HG02642 (cell line): ENCODE results near the gene KCNAB1.

Experiments
- ATAC-seq: cut with Tn5 transposase; IDR thresholded peaks from one replicate; pipeline ENCODE4 v1.9.1; 2021; ENCODE audit warnings: mild to moderate bottlenecking; ENCODE audit not compliant: unreplicated experiment, poor library complexity

KCNAB1 gene

DNA sequence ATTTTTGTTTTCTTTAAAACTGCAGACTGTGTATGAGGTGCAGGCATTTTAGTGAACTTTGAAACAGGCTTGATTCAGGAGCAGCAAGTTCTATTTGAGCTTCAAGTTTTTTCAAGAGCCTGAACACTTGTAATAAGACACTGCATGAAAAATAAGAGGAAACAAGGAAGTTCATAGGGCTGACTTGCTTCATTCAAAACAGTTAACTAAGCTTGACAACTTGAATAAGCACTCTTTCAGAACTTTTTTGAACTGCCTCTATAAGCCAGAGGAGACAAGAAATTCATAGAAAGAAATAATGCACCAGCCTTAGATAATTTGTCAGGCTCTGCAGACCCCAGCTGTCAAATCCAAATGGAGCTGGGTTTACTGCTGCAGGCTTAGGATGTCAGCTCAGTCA is 304.4 kb downstream of the KCNAB1 start:
- ATAC-seq: no peak

DNA sequence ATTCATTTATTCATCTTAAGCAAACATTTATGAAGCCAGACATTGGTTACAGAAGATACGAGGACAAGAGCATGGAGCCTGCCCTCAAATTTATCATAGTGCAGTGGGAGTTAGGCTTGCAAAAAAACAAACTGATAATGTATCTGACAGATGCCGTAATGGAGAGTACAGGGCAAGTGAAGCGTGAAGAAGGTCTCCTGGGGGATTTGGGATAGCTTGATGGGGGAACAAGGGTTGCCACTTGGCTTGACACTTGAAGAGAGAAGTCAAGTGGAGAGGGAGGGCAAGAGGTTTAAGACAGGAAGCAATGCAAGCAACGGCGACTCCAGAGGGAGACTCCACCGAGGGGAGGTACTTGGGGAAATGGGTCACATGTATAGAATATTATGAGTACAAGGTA is 305.3 kb downstream of the KCNAB1 start:
- ATAC-seq: no peak

DNA sequence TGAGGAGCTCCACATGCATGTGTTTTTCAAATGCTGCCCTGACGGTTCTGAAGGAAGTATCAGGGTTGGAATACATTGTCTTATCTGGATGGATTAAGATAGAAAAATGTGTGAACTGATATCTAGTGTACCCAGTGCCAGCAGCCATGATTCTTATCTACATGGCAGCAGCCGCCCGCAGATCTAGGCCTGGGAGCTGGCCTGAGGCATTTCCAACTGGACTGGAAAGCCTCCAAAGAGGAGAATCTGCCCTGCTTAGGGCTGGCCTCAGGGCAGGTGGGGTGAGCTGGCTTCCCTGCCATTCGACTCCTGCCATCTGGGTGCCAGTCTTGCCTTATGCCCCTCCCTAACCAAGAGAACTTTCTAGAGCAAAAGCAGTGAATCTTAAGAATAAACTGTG is 308.7 kb downstream of the KCNAB1 start:
- ATAC-seq: no peak

DNA sequence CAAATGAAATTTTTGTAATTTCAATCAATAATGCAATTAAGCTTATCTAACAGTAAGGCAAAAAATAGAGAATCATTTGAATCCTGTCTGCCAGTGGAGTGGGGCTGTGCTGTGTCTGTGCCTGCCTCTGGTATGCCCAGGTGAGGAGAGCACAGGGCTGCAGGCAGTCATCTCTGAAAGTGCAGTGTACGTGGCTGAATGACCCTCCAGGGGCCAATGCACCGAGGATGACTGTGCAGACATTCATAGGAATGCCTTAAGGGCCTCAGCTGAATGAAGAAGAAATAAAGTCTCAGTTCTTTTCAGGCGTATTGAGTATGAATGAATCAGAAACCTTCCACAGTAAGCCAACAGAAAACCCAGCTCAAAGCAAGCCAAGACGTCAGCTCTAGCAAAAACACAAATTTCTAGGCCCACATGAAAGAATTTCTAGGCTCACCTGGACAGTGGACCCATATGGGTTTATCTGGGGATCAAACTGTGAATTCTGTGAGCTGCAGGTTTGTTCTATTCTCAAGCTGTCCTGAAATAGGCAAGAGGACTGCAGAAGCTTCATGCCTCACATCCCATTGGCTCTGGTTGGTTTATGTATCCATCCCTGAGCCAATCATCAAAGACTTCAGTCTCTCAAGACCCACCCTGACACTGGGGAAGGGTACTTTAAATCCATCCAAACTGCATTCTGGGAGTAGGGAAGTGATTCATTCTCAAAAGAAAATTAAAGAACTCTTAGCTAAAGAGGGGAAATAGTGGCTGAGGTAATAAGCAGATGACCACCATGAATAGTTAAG is 311.2 kb downstream of the KCNAB1 start:
- ATAC-seq: no peak

DNA sequence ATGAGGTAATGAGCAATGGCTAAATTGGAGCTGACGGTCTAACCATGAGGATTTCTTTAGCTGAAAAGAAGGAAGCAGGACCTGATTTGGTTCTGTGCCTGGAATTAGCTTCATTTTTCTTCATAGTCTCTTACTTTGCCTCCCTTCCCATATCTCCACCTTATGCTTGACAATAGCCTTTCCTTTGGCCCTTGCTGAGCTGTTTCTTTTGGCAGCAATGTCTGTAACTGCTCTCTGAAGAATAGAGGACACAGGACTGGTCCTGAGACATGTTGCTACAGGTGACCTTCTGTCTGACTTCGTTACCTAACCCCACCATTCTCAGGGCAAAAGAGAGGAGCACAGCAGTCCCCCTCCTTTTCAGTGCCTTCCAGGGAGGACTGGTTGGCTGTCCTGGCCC is 312.2 kb downstream of the KCNAB1 start:
- ATAC-seq: no peak

DNA sequence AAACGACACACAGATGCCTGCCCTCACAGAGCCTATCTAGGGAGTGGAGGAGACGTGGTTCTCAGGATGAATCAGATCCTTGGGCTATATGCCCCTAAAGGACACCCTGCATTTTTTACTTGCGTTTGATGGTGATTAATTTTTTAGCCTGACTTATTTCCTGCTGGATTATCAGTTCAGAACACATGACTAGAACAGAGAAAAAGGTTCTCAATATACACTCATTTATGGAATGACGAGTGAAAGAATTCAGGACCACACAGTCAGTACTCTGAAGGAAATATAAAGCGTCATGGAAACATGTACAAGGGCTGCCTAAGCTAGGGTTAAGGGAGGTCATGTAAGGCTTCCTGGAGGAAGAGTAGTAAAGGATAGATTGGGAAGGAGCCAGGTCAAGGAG is 312.8 kb downstream of the KCNAB1 start:
- no peak for ATAC-seq

DNA sequence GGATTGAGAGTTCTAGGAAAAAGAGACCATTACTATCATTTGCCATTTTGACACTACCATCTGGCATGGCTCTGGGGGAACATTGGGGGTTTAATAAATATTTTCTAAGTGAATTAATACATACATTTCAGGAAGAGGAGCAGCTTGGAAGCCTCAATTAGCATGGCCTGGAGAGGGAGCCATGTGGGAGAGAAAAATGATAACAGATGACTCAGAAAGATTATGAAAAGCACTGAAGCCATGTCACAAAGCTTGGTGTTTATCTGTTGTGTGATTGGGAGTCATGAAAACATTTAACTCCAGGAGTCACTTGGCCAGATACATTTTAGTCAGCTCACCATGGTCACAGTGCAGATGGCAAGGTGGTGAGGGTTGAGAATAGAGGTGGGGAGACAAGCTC is 313.5 kb downstream of the KCNAB1 start:
- no peak for ATAC-seq

DNA sequence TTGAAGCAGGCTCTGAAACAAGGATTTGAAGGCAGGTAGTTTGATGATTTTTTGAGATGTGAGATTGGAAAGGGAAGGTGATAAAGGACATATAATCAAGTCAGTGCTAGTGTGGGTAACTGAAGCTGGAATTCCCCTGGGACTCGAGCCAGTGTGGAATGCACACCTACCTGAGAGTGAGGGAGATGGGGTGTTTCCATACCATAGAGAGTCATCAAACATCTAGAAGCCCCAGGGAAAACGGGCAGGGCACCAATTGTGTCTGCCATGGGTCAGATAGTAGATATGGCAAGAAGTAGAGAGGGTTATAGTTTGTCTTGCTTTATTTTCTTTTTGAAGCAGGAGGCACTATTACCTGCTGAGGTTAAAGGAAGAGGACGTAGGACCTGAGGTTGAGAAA is 314.5 kb downstream of the KCNAB1 start:
- no peak for ATAC-seq

DNA sequence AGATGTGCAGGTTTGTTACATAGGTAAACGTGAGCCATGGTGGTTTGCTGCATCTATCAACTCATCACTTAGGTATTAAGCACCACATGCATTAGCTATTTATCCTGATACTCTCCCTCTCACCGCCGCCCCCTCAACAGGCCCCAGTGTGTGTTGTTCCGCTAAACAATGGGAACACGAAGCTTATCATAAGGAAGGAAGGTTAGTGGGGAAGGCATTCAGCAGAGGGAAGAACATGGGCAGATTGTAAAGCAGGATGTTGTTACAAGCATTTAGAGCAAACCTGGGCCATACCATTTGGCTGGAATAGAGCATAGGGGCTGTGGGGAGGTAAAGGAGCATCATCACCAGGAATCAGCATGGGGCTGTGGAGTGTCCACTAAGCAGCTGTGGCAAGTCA is 322.7 kb downstream of the KCNAB1 start:
- ATAC-seq: no peak

DNA sequence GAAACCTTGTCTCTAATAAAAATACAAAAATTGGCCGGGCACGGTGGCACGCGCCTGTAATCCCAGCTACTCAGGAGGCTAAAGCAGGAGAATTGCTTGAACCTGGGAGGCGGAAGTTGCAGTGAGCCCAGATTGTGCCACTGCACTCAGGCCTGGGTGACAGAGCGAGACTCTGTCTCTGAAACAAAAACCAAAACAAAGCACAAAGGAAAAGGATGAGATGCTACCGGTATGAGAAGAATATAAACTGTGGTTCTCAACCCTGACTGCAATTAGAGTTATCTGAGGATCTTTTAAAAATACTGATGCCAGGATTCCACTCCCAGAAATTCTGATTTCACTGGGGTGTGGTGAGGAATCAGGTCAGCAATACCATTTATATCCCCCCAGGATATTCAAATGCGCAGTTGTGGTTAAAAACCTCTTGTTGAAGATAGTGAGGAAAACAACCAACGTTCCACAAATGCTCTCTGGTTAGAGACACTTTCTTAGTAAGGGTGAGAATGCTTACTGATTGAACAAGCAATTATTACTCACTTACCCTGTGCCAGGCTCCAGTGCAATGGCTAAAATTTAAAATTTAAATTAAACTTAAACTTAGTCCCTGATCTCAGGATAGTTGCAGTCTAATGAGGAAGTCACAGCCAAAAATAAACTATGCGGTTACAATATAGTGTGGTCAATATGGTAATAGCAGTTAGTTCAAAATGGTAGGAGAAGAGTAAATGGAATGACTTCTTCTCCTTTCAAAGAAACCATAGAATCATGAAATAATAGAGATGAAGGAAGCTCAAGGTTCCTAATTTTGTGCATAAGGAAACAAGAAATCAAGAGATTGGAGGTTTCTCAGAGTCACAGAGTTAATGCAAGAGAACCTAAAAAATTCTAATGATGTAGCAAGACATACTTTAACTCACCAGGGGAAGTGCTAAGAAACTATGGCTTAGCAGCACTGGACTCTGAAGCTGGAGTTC is 325.0 kb downstream of the KCNAB1 start:
- ATAC-seq: no peak

DNA sequence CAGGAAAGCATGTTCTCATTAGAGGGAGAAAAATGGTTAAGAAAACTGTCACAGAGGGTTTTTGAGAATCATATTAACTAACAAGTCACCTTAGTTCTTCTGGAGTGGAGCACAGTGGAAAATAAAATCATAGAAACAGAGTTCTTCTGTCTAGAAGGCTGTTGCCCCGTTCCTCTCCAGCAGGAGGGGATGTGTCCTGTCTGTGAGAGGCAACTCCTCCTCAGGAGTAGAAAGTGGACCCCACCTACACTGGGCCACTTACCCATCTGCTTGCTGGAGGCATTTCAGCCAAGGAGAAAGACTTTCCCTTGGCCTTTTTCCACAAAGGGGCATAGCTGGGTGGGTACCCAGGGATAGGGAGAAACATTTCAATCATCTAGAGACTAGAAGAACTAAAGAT is 327.9 kb downstream of the KCNAB1 start:
- peak; percentile 77 for ATAC-seq

DNA sequence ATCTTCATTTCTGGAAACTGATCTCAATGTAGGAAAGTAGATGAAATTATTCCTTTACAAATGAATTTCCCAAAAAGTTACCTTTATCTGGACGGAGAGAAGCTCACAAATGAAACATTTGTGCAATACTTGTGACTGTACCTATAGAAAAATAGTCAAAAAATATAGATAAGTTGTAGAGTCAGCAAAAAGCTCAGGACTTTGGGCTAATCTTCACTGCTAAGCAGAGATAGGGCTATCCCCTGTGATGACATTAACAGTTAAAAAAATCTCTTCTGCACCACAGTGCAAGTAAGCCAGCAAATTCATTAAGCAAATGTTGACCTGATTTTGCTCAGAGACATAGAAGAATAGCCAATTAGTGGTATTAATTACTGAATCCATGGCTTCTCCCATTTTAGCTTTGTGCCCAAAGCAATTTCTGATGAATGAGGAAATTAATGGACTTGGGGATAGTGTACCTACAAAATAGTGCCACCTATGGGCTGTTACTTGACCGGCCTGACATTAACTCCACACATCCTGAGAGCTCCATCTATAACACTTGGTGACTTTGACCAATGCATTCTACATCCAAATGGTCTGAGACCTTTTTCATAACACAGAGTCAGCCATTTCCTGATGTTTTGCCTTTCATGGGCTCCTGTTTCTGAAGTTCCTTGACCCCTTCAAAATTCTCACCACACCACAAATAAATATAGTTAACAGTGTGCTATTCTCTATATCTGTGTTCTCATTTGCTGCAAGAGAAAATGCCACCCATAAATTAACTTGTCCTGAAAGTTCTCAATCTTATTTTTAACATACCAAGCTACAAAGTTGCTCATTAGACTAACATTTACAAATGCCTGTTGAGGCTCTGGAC is 329.6 kb downstream of the KCNAB1 start:
- ATAC-seq: peak; percentile 57

DNA sequence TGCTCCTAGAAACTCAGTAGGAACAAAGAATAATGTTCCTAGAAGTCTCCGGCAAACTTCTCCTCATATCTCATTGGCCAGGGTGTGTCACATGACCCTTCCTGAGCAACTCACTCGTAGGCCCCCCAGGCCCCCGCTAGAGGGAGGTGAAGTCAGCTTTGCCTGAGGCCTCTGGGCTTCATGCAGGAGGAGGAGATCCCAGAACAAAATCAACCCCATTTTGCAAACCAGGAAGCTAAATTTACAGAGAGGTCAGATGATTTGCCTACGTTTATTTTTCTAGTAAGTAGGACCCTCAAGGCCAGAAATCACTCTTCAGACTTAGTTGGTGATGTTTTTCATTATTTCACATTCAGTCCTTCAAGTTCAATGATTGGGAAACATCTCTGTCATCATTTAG is 335.5 kb downstream of the KCNAB1 start:
- no peak for ATAC-seq

DNA sequence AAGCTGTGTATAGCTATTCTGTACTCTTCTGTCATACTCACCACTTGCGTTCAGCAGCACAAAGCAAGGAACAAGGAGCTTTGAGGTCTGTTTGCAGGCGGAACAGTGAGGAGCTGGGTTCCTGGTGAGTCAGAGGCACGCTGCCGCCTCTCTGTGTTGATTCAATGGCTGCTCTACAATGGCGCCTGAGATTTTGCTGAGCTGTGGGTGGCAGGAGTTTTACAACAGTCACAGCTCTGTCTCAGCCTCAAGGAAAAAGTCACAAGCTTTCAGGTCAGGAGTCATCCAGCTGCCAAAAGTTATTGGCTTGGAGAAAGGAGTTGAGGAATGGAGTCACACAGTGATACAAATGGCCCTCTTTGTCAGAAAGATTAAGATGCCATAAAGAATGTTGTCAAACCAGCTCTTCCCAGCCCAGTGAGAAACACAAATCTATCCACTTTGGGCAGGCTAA is 336.4 kb downstream of the KCNAB1 start:
- no peak for ATAC-seq

DNA sequence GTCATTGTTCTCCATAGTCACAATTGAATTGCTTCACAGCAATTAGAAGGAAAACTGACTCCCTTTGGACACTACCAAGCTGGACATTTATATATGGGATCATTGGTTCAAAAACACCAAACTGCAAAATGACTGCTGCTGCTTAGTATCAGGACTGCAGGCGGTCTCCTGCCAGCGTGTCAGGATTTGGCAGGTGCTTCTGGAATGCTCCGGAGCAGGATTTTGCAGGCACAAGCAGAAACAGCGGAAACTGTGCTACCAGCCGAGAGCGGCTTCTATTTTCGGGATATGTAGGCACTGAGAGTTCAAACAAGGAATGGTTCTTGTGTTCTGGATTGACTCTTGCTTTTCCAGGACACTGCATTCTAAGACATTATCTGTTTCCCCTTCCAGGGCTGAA is 339.1 kb downstream of the KCNAB1 start:
- ATAC-seq: no peak

DNA sequence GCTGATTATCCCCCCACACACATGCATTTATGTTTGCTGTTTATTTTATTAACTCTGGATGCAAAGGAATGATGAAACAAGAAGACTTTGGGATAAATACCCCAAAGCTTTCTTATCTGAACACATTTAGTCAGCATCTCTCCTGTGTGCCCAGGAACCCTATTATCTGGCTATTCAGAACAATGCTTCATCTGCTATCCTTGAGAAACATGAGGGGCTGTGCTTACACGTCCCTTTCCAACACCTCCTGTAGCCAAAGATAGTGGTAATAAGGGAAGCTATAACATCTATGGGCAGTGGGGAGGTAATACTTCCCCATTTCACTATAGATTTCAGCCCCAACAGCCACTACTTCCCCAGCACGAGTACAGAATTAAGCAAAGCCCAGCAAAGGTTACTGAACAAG is 339.8 kb downstream of the KCNAB1 start:
- ATAC-seq: peak; percentile 75

DNA sequence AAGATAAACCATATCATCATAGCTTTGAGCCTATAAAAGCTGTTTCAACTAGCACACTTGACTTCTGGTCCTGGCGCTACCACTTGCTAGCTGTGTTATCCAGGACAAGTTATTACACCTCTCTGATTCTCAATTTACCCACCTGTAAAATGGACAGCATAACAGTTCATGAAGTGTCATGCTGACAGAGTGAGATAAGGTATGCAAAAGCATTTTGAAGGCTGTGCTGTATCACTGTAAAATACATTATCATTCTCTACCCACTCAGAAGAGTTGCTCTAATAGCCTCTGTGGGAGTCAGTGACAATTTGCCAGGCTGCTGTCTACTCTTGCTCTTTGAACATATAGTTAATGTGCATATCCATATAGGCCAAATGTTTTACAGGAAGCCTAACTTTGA is 341.5 kb downstream of the KCNAB1 start:
- ATAC-seq: no peak

DNA sequence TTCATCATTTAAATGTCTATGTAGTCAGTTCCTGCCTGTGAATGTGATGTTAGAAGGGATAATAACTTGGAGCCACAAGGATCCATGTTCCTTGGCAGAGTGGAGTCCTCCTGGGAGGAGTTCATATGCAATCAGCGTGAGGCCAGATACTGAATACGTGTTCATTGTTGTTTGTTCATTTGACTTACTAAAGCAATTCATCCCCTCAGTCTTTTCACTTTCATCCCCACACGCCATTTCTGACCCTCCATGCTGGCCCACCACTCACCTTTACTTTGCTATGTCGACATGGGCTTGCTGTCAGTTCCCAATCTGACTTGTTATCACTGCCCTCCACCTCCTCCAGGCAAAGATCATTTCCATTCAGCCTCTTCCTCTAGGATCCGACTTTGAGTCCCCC is 342.7 kb downstream of the KCNAB1 start:
- ATAC-seq: no peak

DNA sequence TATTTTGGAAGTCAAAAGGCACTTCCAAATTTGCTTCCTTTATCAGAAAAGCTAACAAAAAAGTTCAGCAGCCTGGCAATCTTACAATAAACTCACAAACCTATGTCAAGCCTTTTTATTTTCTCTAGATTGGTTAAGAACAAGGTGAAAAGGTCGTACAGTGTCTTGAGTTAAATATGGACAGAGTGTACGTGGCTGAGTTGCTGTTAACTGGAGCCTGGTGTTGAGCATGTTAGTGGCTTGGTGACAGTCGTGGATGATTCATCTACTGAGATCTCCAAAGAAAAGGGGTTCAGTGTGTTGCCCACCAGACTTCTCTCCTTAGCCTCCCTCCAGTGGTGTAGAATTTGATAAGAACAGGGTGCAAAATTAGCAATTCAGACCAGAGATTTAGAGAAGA is 344.8 kb downstream of the KCNAB1 start:
- ATAC-seq: no peak

DNA sequence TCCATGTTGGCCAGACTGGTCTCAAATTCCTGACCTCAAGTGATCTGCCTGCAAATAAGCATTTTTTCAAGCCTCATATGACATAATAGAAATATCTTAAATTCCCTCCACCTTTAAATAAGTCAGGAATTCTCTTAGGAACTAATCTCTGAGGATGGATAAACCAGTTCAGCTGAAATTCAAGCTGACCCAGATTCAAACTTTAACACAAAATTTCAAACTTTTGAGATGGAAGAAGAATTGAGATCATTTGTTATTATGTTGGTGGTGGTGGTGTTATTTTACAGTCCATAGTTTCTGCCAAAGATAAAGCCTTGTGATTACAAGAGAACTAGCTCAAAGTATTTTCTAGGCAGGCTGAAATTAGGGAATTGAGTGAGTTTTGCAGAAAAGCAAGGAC is 349.1 kb downstream of the KCNAB1 start:
- ATAC-seq: no peak
